CD14-positive monocyte (primary cell): ENCODE results near the gene NTN3. TPM values are rescaled to one million over a fixed set of nuclear protein-coding genes. Genes with fewer than 3 reads are reported as not detected.

ENCODE experiments used
- DNase-seq, 3 donors: peaks; one replicate each; pipeline ENCODE4 v3.0.0-alpha.2; 2011 to 2022
- H2AFZ ChIP-seq: 2 replicates; pipeline ENCODE4 v1.6.0; 2012; ENCODE audit warnings: mild to moderate bottlenecking, low read depth, low read length, inconsistent platforms; ENCODE audit not compliant: insufficient read depth, poor library complexity, severe bottlenecking
- H3K27ac ChIP-seq, 2 donors: 1 replicate in 1 of 2; 2 replicates in 1 of 2; pipeline ENCODE4 v1.5.1; 2012 to 2013; ENCODE audit warnings: low read length in 2 of 2, control low read depth in 1 of 2, inconsistent platforms in 1 of 2, low read depth in 1 of 2, mild to moderate bottlenecking in 1 of 2
- H3K27me3 ChIP-seq, 2 donors: one replicate each; pipeline versions ENCODE4 v1.6.0 to v1.6.1; 2011 to 2013; ENCODE audit warnings: low read length in 2 of 2; ENCODE audit not compliant: control insufficient read depth in 2 of 2, insufficient read depth in 2 of 2
- H3K36me3 ChIP-seq, 2 donors: replicated peaks in 1 of 2; 1 replicate in 1 of 2; 2 replicates in 1 of 2; pipeline versions ENCODE4 v1.5.1 to v1.6.1; 2012 to 2013; ENCODE audit warnings: low read length in 2 of 2, control low read depth in 1 of 2, inconsistent platforms in 1 of 2, mild to moderate bottlenecking in 1 of 2; ENCODE audit not compliant: insufficient read depth in 2 of 2, control insufficient read depth in 1 of 2
- H3K4me1 ChIP-seq, 2 donors: 1 replicate in 1 of 2; 2 replicates in 1 of 2; pipeline versions ENCODE4 v1.5.1 to v1.6.1; 2012 to 2013; ENCODE audit warnings: low read length in 2 of 2, control low read depth in 1 of 2, inconsistent platforms in 1 of 2, mild to moderate bottlenecking in 1 of 2, moderate library complexity in 1 of 2; ENCODE audit not compliant: insufficient read depth in 2 of 2, control insufficient read depth in 1 of 2
- H3K4me2 ChIP-seq: replicated peaks from 2 replicates; pipeline ENCODE3; 2012; ENCODE audit warnings: low read length, moderate library complexity, mild to moderate bottlenecking; ENCODE audit not compliant: poor library complexity, severe bottlenecking; ENCODE audit errors: extremely low read depth
- H3K4me3 ChIP-seq, 3 experiments: fragments of 200-600 bp in 1 of 3; sonication (generic) in 1 of 3; replicated peaks in 1 of 3; 1 replicate in 2 of 3; 2 replicates in 1 of 3; pipeline ENCODE4 v1.5.1; 2011 to 2013; ENCODE audit warnings: low read length in 3 of 3, mild to moderate bottlenecking in 3 of 3, control low read depth in 2 of 3, low read depth in 2 of 3, inconsistent platforms in 1 of 3, moderate library complexity in 1 of 3
- H3K79me2 ChIP-seq: 2 replicates; pipeline ENCODE4 v1.6.0; 2012; ENCODE audit warnings: mild to moderate bottlenecking, control low read depth, inconsistent platforms, low read length, moderate library complexity; ENCODE audit not compliant: insufficient read depth
- H3K9ac ChIP-seq: 2 replicates; pipeline ENCODE4 v1.6.0; 2017; ENCODE audit warnings: low read length, mild to moderate bottlenecking; ENCODE audit not compliant: insufficient read depth, poor library complexity, severe bottlenecking
- H3K9me3 ChIP-seq, 2 donors: replicated peaks in 1 of 2; 1 replicate in 1 of 2; 2 replicates in 1 of 2; pipeline versions ENCODE4 v1.5.1 to v1.6.1; 2012 to 2013; ENCODE audit warnings: low read length in 2 of 2, control low read depth in 1 of 2; ENCODE audit not compliant: control insufficient read depth in 1 of 2, insufficient read depth in 1 of 2
- H4K20me1 ChIP-seq: 2 replicates; pipeline ENCODE4 v1.6.0; 2012; ENCODE audit warnings: mild to moderate bottlenecking, low read length, control low read depth, moderate library complexity; ENCODE audit not compliant: insufficient read depth
- H3K27ac Mint-ChIP-seq, 7 donors: one replicate each; pipeline ENCODE4 v1.8.0; 2020; ENCODE audit warnings: mild to moderate bottlenecking in 7 of 7, mixed read lengths in 7 of 7, moderate library complexity in 6 of 7, inconsistent platforms in 2 of 7
- H3K27me3 Mint-ChIP-seq, 3 donors: one replicate each; pipeline ENCODE4 v1.8.0; 2021 to 2022; ENCODE audit warnings: low read depth in 3 of 3, mild to moderate bottlenecking in 3 of 3, mixed read lengths in 3 of 3, moderate library complexity in 3 of 3, inconsistent platforms in 1 of 3
- H3K36me3 Mint-ChIP-seq, 2 donors: one replicate each; pipeline ENCODE4 v1.8.0; 2020; ENCODE audit warnings: mixed read lengths in 2 of 2, inconsistent platforms in 1 of 2, mild to moderate bottlenecking in 1 of 2
- H3K4me1 Mint-ChIP-seq: one replicate; pipeline ENCODE4 v1.8.0; 2020; ENCODE audit warnings: mild to moderate bottlenecking, mixed read lengths
- H3K4me3 Mint-ChIP-seq, 2 donors: one replicate each; pipeline ENCODE4 v1.8.0; 2020; ENCODE audit warnings: mild to moderate bottlenecking in 2 of 2, mixed read lengths in 2 of 2, moderate library complexity in 1 of 2
- H3K9me3 Mint-ChIP-seq, 7 donors: one replicate each; pipeline ENCODE4 v1.8.0; 2020 to 2022; ENCODE audit warnings: mixed read lengths in 7 of 7, mild to moderate bottlenecking in 6 of 7, moderate library complexity in 6 of 7, inconsistent platforms in 2 of 7
- WGBS: methylation state at CpG from one replicate; pipeline ENCODE4 v1.1.5; 2013; ENCODE audit warnings: missing lambda C conversion rate; ENCODE audit not compliant: insufficient coverage; 5-methylcytosine and 5-hydroxymethylcytosine counted together
- intact Hi-C, 2 donors: fragments of 100-400 bp; cut with micrococcal nuclease; formaldehyde crosslinking; loops; one replicate each; pipeline versions ENCODE4 v1.15.0 to v1.15.1; 2023
- polyA plus RNA-seq, 3 donors: library from polyadenylated mRNA; depleted of rRNA in 1 of 3; unstranded in 2 of 3; stranded (reverse) in 1 of 3; fragments of 300-500 nt in 2 of 3; fragments of >200 nt in 1 of 3; fragmentation: Illumina TruSeq in 2 of 3; gene quantifications; 1 replicate in 2 of 3; 2 replicates in 1 of 3; pipeline ENCODE4 v1.2.3, GENCODE V29; 2012 to 2021
- TF ChIP-seq, protein P1 (sequence below): fragments of 200-600 bp; IDR thresholded peaks from one replicate; pipeline ENCODE4 v1.8.0; 2022; ENCODE audit warnings: antibody characterized with exemption, mild to moderate bottlenecking

Gene NTN3
- polyA plus RNA-seq, 3 donors: not detected

- H3K4me3 Mint-ChIP-seq: peak within 1 kb of the TSS; percentile 90 to 92
- no peaks in the 10 kb centered on the region for H4K20me1 ChIP-seq
- peak; percentile 90 to 94 (median 91) for DNase-seq
- H3K4me1 ChIP-seq: peaks cover 13 to 32% of the 10 kb centered on the region in 2 donors
- peak within 1 kb of the TSS; percentile 49 to 88 (median 60) for H3K4me3 ChIP-seq
- TF ChIP-seq, protein P1, sequence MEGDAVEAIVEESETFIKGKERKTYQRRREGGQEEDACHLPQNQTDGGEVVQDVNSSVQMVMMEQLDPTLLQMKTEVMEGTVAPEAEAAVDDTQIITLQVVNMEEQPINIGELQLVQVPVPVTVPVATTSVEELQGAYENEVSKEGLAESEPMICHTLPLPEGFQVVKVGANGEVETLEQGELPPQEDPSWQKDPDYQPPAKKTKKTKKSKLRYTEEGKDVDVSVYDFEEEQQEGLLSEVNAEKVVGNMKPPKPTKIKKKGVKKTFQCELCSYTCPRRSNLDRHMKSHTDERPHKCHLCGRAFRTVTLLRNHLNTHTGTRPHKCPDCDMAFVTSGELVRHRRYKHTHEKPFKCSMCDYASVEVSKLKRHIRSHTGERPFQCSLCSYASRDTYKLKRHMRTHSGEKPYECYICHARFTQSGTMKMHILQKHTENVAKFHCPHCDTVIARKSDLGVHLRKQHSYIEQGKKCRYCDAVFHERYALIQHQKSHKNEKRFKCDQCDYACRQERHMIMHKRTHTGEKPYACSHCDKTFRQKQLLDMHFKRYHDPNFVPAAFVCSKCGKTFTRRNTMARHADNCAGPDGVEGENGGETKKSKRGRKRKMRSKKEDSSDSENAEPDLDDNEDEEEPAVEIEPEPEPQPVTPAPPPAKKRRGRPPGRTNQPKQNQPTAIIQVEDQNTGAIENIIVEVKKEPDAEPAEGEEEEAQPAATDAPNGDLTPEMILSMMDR: no peak
- peak within 1 kb of the TSS in 5 of 7 donors; percentile 65 to 91 (median 85) for H3K27ac Mint-ChIP-seq
- H3K9ac ChIP-seq: peak within 1 kb of the TSS; percentile 64
- H3K4me2 ChIP-seq: peak within 1 kb of the TSS; percentile 98
- peak within 1 kb of the TSS; percentile 96 for H2AFZ ChIP-seq
- under 1% methylated on average over 64 of the region's 66 CpGs for WGBS
- intact Hi-C loops: loop anchor here in 1 of 2 donors (5.0 kb wide), 1 partner anchor 33 kb away; the partner anchor contains the start of gene CCNF
- no peaks in the 10 kb centered on the region for H3K9me3 Mint-ChIP-seq
- H3K4me1 Mint-ChIP-seq: peaks cover 19% of the 10 kb centered on the region
- no peak within 1 kb of the TSS for H3K27ac ChIP-seq
- H3K36me3 Mint-ChIP-seq: peaks cover 20 to 31% of the 10 kb centered on the region in 2 donors
- no peaks in the 10 kb centered on the region for H3K9me3 ChIP-seq
- H3K36me3 ChIP-seq: peaks cover 21 to 31% of the 10 kb centered on the region in 2 donors
- no peaks in the 10 kb centered on the region for H3K79me2 ChIP-seq
- no peaks in the 10 kb centered on the region for H3K27me3 ChIP-seq
- H3K27me3 Mint-ChIP-seq: no peaks in the 10 kb centered on the region
These were observed 11.3 kb upstream of the NTN3 start, which contains the start of gene TEDC2 for GRCh38 chr16:2459647-2460390. TSS of gene TEDC2 (plus strand) at chr16:2460109. CDS start at chr16:2460145, 36 bp downstream.

DNA sequence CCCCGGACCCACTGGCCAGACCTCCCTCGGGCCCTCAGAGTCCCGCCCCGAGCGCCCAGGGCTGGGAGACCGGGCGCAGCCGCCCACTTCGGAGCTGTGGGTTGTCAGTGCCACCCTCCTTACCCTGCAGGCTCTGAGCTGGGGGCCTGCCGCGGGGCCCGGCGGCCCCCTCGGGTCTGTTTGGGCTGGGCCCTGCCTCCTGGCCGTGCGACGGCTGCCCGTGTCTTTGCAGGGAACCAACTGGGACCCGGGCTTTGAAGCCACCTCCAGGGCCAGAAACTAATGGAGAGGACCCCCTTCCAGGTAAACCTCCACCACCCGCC is 10.7 kb upstream of the NTN3 start:
- intact Hi-C loops: loop anchor here in 1 of 2 donors (5.0 kb wide), 1 partner anchor 33 kb away; the partner anchor contains the start of gene CCNF

More for the DNA sequence above, 10.7 kb upstream of the NTN3 start:
- TF ChIP-seq, protein P1: no peak
- Histone ChIP-seq H3K36me3 (peaks cover 17 to 25% of the 10 kb centered on the region in 2 donors), H2AFZ (peak overlapping the region; percentile 96), H3K27ac (no peak overlapping the region), H3K4me1 (peaks cover 13 to 32% of the 10 kb centered on the region in 2 donors), H3K4me3 (peak overlapping the region in 1 of 3 experiments; percentile 88), H3K4me2 (peak overlapping the region; percentile 98), H3K27me3 (no peaks in the 10 kb centered on the region), H3K9me3 (no peaks in the 10 kb centered on the region), H3K79me2 (no peaks in the 10 kb centered on the region), H3K9ac (peak overlapping the region; percentile 39), H4K20me1 (no peaks in the 10 kb centered on the region)
- Mint-ChIP-seq H3K27me3 (no peaks in the 10 kb centered on the region), H3K9me3 (no peaks in the 10 kb centered on the region), H3K27ac (no peak overlapping the region), H3K36me3 (peaks cover 16 to 26% of the 10 kb centered on the region in 2 donors), H3K4me1 (peaks cover 19% of the 10 kb centered on the region), H3K4me3 (no peak overlapping the region)
- WGBS: 3% methylated on average over 17 of the region's 20 CpGs
- no peak for DNase-seq
